ENCODE data around the gene RBM19.

Gene RBM19

DNA sequence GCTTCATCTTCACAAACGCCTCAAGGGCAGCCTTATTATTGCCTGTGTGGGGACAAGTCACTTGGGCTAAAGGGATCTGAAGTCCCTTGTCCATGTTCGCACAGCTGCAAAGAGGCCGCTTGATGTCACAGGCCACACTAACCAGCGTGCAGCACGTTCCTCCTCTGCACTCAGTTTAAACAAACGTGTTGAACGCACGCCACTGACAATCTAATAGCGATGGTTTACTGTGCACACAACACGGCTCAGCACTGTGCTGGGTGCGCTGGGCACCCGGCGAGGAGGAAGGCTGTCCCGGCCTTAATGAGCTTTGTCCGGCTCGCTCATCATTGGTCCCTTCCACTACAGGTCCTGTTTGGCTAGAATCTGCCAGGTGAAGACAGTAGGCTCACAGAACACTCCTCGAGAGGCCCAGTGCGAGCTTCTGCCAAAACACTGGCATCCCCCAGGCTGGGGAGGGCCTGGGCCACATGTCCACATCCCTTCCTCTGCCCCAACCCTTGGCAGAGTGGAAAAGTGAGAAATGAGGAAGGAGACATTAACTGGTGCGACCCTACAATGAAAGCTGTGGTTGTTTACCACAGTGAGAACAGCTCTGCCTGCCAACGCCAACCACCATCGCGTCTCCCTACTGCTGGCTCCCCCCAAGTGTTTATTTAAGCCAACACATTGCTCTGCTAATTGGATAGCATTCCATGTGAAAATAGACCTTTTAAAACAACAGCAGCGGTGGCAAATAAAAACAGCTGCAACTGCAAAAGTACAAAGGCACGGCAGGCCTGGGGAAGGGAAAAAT, 113.2 kb downstream of the RBM19 start:
- Histone ChIP-seq H2AFZ (ENCODE audit: low read length) (no peak overlapping the region), H3F3A (ENCODE audit: insufficient read depth, low read length) (no peaks in the 10 kb centered on the region), H3K27ac (ENCODE audit: low read length) (no peak overlapping the region), H3K9ac (ENCODE audit: low read length) (no peak overlapping the region), H3K36me3 (replicated peaks; ENCODE audit: insufficient read depth, low read length) (no peaks in the 10 kb centered on the region), H4K20me1 (ENCODE audit: insufficient read depth, low read length) (no peaks in the 10 kb centered on the region), H3K9me3 (replicated peaks; ENCODE audit: insufficient read depth, low read length) (no peaks in the 10 kb centered on the region), H3K4me3 (ENCODE audit: low read length) (no peak overlapping the region), H3K27me3 (replicated peaks; ENCODE audit: insufficient read depth, low read length) (no peaks in the 10 kb centered on the region), H3K79me2 (ENCODE audit: low read length) (no peaks in the 10 kb centered on the region), H3K4me1 (ENCODE audit: low read length) (no peaks in the 10 kb centered on the region), H3K9me2 (replicated peaks; ENCODE audit: insufficient read depth, low read length) (no peaks in the 10 kb centered on the region), H3K4me2 (ENCODE audit: low read depth, low read length) (no peak overlapping the region)
- DNase-seq, result no peak
- TF ChIP-seq EZH2phosphoT487 (IDR thresholded peaks at IDR 0.05; ENCODE audit: low read length) (no peak), EZH2 (optimal IDR thresholded peaks at IDR 0.05; ENCODE audit: low read depth, low read length) (no peak)
- TF ChIP-seq, protein P1, sequence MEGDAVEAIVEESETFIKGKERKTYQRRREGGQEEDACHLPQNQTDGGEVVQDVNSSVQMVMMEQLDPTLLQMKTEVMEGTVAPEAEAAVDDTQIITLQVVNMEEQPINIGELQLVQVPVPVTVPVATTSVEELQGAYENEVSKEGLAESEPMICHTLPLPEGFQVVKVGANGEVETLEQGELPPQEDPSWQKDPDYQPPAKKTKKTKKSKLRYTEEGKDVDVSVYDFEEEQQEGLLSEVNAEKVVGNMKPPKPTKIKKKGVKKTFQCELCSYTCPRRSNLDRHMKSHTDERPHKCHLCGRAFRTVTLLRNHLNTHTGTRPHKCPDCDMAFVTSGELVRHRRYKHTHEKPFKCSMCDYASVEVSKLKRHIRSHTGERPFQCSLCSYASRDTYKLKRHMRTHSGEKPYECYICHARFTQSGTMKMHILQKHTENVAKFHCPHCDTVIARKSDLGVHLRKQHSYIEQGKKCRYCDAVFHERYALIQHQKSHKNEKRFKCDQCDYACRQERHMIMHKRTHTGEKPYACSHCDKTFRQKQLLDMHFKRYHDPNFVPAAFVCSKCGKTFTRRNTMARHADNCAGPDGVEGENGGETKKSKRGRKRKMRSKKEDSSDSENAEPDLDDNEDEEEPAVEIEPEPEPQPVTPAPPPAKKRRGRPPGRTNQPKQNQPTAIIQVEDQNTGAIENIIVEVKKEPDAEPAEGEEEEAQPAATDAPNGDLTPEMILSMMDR (IDR thresholded peaks at IDR 0.05; ENCODE audit: low read length), result no peak

DNA sequence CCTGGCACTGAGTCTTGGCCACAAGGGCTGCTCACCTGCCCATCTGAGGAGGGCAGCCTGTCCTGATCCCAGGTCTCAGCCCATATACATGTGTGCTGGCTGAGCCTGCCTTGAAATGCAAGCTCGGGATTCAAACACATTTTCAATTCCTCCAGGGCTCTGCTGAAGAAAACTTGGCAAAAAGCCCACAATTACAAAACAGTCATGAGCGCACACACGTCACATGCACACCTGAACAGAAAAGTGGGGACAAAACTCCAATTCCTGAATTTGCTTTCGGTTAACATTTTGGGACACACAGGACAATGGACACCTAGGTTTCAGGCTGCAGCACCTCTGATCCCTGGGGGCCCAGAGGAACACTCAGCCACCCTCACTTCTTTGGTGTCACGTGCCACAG, 113.9 kb downstream of the RBM19 start:
- no peak overlapping the region for H3K9ac ChIP-seq (ENCODE audit: low read length)
- H3K27ac ChIP-seq (ENCODE audit: low read length), result no peak overlapping the region
- no peaks in the 10 kb centered on the region for H3K36me3 ChIP-seq (replicated peaks; ENCODE audit: insufficient read depth, low read length)

DNA sequence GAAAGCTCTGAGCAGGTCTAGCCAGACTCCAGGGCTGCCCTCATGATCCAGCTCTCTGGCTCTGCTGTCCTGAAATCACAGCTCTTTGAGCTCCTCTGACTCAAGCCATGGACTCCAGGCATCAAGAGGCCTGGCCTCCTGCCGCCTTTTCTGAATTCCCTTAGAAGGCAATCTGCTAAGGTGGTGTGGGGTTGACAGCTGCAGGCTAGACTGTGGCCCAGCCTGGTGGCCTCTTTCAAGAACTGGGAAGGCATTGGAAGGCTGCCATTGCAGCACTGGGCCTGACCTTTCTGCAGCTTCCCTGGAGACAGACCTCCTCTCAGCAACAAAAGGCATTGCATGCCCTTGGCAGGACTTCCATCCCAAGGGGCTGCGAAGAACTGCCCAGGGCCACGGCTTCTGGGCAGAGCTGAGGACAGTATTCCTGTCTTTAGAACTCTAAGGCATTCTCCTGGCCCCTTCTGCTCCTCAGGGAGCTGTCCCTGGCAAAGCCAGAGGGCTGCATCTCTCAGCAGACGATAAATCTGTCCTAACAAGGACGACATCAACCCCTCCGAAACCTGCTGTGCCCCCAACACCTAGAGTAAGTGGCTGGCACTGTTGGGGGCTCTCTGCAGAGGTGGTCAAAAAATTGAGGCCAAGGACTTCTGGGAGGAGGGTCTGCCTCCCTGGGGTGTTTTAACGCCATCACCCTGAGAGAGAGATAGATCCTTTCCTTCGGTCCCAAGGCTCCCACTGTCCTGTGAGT, 115.6 kb downstream of the RBM19 start:
- Histone ChIP-seq H4K20me1 (ENCODE audit: insufficient read depth, low read length) (no peaks in the 10 kb centered on the region), H2AFZ (ENCODE audit: low read length) (no peak overlapping the region), H3K4me3 (ENCODE audit: low read length) (no peak overlapping the region), H3K9me3 (replicated peaks; ENCODE audit: insufficient read depth, low read length) (no peaks in the 10 kb centered on the region), H3K9me2 (replicated peaks; ENCODE audit: insufficient read depth, low read length) (no peaks in the 10 kb centered on the region), H3K4me2 (ENCODE audit: low read depth, low read length) (no peak overlapping the region), H3K79me2 (ENCODE audit: low read length) (no peaks in the 10 kb centered on the region), H3F3A (ENCODE audit: insufficient read depth, low read length) (no peaks in the 10 kb centered on the region), H3K4me1 (ENCODE audit: low read length) (no peaks in the 10 kb centered on the region), H3K9ac (ENCODE audit: low read length) (no peak overlapping the region), H3K36me3 (replicated peaks; ENCODE audit: insufficient read depth, low read length) (no peaks in the 10 kb centered on the region), H3K27ac (ENCODE audit: low read length) (no peak overlapping the region), H3K27me3 (replicated peaks; ENCODE audit: insufficient read depth, low read length) (no peaks in the 10 kb centered on the region)
- no peak for TF ChIP-seq EZH2phosphoT487 (IDR thresholded peaks at IDR 0.05; ENCODE audit: low read length)
- TF ChIP-seq, protein P1 (IDR thresholded peaks at IDR 0.05; ENCODE audit: low read length), result no peak
- TF ChIP-seq EZH2 (optimal IDR thresholded peaks at IDR 0.05; ENCODE audit: low read depth, low read length), result no peak
- no peak for DNase-seq

More for the DNA sequence above, 113.9 kb downstream of the RBM19 start:
- no peaks in the 10 kb centered on the region for H3K4me1 ChIP-seq (ENCODE audit: low read length)
- H3K79me2 ChIP-seq (ENCODE audit: low read length), result no peaks in the 10 kb centered on the region
- TF ChIP-seq, protein P1 (IDR thresholded peaks at IDR 0.05; ENCODE audit: low read length), result no peak
- no peak for TF ChIP-seq EZH2 (optimal IDR thresholded peaks at IDR 0.05; ENCODE audit: low read depth, low read length)
- no peak for TF ChIP-seq EZH2phosphoT487 (IDR thresholded peaks at IDR 0.05; ENCODE audit: low read length)
- H3K27me3 ChIP-seq (replicated peaks; ENCODE audit: insufficient read depth, low read length), result no peaks in the 10 kb centered on the region
- no peak overlapping the region for H2AFZ ChIP-seq (ENCODE audit: low read length)
- no peaks in the 10 kb centered on the region for H4K20me1 ChIP-seq (ENCODE audit: insufficient read depth, low read length)
- H3F3A ChIP-seq (ENCODE audit: insufficient read depth, low read length), result no peaks in the 10 kb centered on the region
- no peak for DNase-seq
- H3K9me3 ChIP-seq (replicated peaks; ENCODE audit: insufficient read depth, low read length), result no peaks in the 10 kb centered on the region
- H3K4me3 ChIP-seq (ENCODE audit: low read length), result no peak overlapping the region
- H3K9me2 ChIP-seq (replicated peaks; ENCODE audit: insufficient read depth, low read length), result no peaks in the 10 kb centered on the region
- H3K4me2 ChIP-seq (ENCODE audit: low read depth, low read length), result no peak overlapping the region
